ENCODE data around the gene COPG2.

DNA sequence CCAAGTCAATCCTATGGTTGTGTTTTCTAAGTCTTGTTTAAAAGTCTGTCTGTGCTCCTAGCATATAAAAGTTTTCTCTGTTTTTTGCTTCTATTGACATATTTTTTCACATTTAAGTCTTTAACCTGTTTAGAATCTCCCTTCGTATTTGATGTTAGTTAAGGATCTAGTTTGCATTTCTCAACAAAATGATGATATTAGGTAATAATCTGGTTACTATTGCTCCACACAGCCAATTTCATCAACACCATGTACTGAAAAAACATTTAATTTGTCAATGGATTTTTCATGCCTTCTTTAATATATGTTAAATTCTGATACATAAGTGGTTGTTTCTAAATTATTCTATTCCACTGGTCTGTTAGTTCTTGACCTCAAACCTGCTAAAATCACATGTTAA lies 35.3 kb upstream of the COPG2 start:
- TF ChIP-seq, protein P1, sequence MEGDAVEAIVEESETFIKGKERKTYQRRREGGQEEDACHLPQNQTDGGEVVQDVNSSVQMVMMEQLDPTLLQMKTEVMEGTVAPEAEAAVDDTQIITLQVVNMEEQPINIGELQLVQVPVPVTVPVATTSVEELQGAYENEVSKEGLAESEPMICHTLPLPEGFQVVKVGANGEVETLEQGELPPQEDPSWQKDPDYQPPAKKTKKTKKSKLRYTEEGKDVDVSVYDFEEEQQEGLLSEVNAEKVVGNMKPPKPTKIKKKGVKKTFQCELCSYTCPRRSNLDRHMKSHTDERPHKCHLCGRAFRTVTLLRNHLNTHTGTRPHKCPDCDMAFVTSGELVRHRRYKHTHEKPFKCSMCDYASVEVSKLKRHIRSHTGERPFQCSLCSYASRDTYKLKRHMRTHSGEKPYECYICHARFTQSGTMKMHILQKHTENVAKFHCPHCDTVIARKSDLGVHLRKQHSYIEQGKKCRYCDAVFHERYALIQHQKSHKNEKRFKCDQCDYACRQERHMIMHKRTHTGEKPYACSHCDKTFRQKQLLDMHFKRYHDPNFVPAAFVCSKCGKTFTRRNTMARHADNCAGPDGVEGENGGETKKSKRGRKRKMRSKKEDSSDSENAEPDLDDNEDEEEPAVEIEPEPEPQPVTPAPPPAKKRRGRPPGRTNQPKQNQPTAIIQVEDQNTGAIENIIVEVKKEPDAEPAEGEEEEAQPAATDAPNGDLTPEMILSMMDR (IDR thresholded peaks at IDR 0.05): no peak
- TF ChIP-seq ZNF317 (CRISPR knock-in tag; IDR thresholded peaks at IDR 0.05; ENCODE audit: borderline replicate concordance, low read depth): no peak
- TF ChIP-seq CBFB (CRISPR knock-in tag; IDR thresholded peaks at IDR 0.05; ENCODE audit: low read depth): no peak
- TF ChIP-seq JUN (CRISPR knock-in tag; IDR thresholded peaks at IDR 0.05): no peak
- no peak for TF ChIP-seq IRF2 (CRISPR knock-in tag; IDR thresholded peaks at IDR 0.05; ENCODE audit: borderline replicate concordance, low read depth)
- TF ChIP-seq, protein P2, sequence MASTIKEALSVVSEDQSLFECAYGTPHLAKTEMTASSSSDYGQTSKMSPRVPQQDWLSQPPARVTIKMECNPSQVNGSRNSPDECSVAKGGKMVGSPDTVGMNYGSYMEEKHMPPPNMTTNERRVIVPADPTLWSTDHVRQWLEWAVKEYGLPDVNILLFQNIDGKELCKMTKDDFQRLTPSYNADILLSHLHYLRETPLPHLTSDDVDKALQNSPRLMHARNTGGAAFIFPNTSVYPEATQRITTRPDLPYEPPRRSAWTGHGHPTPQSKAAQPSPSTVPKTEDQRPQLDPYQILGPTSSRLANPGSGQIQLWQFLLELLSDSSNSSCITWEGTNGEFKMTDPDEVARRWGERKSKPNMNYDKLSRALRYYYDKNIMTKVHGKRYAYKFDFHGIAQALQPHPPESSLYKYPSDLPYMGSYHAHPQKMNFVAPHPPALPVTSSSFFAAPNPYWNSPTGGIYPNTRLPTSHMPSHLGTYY (CRISPR knock-in tag; IDR thresholded peaks at IDR 0.05): no peak
- TF ChIP-seq, protein P3, sequence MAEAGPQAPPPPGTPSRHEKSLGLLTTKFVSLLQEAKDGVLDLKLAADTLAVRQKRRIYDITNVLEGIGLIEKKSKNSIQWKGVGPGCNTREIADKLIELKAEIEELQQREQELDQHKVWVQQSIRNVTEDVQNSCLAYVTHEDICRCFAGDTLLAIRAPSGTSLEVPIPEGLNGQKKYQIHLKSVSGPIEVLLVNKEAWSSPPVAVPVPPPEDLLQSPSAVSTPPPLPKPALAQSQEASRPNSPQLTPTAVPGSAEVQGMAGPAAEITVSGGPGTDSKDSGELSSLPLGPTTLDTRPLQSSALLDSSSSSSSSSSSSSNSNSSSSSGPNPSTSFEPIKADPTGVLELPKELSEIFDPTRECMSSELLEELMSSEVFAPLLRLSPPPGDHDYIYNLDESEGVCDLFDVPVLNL (CRISPR knock-in tag; IDR thresholded peaks at IDR 0.05; ENCODE audit: borderline replicate concordance, low read depth): no peak
- no peak for TF ChIP-seq GRHL2 (CRISPR knock-in tag; IDR thresholded peaks at IDR 0.05; ENCODE audit: insufficient replicate concordance, severe bottlenecking)
